ENCODE results near the gene KRT5.

DNA sequence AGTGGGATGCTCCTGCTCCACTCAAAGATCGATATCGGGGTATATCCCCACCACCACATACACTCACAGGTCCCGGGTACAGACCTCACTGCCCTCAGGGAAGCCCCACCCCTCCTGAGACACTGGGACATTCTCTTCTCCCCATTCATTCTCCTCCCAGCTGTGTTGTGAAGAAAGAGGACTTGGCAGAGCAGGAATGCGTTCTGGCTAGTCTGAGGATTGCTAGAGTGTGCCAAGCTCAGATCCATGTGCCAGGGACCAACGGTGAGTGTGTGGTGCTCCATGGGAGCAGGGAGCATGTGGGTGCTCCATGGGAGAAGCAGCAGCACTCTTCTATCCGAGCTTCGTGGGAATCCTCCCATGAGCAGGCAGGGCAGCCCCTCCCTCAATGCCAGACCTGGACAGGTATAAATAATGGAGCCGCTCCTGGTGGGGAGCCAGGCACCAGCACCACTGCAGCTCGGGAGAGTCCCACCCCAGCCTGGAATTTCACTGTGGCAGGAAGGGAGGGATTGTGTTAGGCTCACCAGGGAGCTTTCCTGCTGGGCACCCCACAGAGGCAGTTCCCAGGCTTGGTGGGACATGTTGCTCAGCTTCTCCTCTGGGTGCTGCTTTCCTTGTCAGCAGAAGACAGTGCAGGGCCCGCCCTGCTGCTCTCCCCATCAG is 2.3 kb upstream of the KRT5 start:
- TF ChIP-seq, protein P1, sequence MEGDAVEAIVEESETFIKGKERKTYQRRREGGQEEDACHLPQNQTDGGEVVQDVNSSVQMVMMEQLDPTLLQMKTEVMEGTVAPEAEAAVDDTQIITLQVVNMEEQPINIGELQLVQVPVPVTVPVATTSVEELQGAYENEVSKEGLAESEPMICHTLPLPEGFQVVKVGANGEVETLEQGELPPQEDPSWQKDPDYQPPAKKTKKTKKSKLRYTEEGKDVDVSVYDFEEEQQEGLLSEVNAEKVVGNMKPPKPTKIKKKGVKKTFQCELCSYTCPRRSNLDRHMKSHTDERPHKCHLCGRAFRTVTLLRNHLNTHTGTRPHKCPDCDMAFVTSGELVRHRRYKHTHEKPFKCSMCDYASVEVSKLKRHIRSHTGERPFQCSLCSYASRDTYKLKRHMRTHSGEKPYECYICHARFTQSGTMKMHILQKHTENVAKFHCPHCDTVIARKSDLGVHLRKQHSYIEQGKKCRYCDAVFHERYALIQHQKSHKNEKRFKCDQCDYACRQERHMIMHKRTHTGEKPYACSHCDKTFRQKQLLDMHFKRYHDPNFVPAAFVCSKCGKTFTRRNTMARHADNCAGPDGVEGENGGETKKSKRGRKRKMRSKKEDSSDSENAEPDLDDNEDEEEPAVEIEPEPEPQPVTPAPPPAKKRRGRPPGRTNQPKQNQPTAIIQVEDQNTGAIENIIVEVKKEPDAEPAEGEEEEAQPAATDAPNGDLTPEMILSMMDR (conservative IDR thresholded peaks at IDR 0.05; ENCODE audit: low read length) = no peak
- TF ChIP-seq EZH2phosphoT487 (IDR thresholded peaks at IDR 0.05; ENCODE audit: borderline replicate concordance) = no peak

Data from Loucy (cell line).